Cerebellar nuclear complex (tissue), 1 donor: ENCODE measurements around the gene ERBB4.
"Not testable (repeated sequence)": the region's sequence is repeated elsewhere in the genome, so short reads cannot be mapped to it uniquely, and the experiment has no call there.

Experiments
- DNase-seq, 2 experiments: peaks; one replicate each; lab custom pipeline; 2025; lab: John Stamatoyannopoulos, UW

ERBB4 gene

GRCh38 chr2:212073360-212073759, 465.2 kb downstream of the ERBB4 start:
- no peak for DNase-seq

GRCh38 chr2:212066546-212066945, 472.1 kb downstream of the ERBB4 start:
- DNase-seq: no peak

GRCh38 chr2:212064318-212064717, 474.3 kb downstream of the ERBB4 start:
- DNase-seq: no peak

- DNase-seq: no peak
These were observed 486.0 kb downstream of the ERBB4 start for GRCh38 chr2:212052412-212053159.

- DNase-seq: no peak
These were observed 487.7 kb downstream of the ERBB4 start for GRCh38 chr2:212050871-212051270.

GRCh38 chr2:212042562-212042961, 496.0 kb downstream of the ERBB4 start:
- no peak for DNase-seq

GRCh38 chr2:212037062-212037461, 501.5 kb downstream of the ERBB4 start:
- no peak for DNase-seq

GRCh38 chr2:212034841-212035585, 503.6 kb downstream of the ERBB4 start:
- DNase-seq: no peak

- no peak for DNase-seq
These were observed 504.7 kb downstream of the ERBB4 start for GRCh38 chr2:212033888-212034287.

GRCh38 chr2:212032536-212033219, 505.9 kb downstream of the ERBB4 start:
- no peak for DNase-seq

GRCh38 chr2:212032032-212032431, 506.6 kb downstream of the ERBB4 start:
- no peak for DNase-seq

- DNase-seq: no peak
These were observed 507.9 kb downstream of the ERBB4 start for GRCh38 chr2:212030709-212031108.

GRCh38 chr2:212028798-212029394, 509.7 kb downstream of the ERBB4 start:
- DNase-seq: no peak

- DNase-seq: no peak
These were observed 510.6 kb downstream of the ERBB4 start for GRCh38 chr2:212027681-212028628.

GRCh38 chr2:212024040-212024439, 514.6 kb downstream of the ERBB4 start:
- no peak for DNase-seq

- DNase-seq: no peak
These were observed 515.6 kb downstream of the ERBB4 start for GRCh38 chr2:212022966-212023365.

- DNase-seq: no peak
These were observed 516.7 kb downstream of the ERBB4 start for GRCh38 chr2:212021947-212022346.

GRCh38 chr2:212015588-212015987, 523.0 kb downstream of the ERBB4 start:
- DNase-seq: no peak

- no peak for DNase-seq
These were observed 525.0 kb downstream of the ERBB4 start for GRCh38 chr2:212013626-212014025.

GRCh38 chr2:212010305-212010704, 528.3 kb downstream of the ERBB4 start:
- DNase-seq: not testable (repeated sequence)

- DNase-seq: no peak
These were observed 530.6 kb downstream of the ERBB4 start for GRCh38 chr2:212007972-212008371.
